Astrocyte (in vitro differentiated cells and primary cell): ENCODE results near the gene DCP2.

ENCODE experiments used
- EZH2 ChIP-seq: IDR thresholded peaks from 2 replicates; pipeline ENCODE4 v1.6.1; 2012; ENCODE audit warnings: mild to moderate bottlenecking, low read length, inconsistent platforms; ENCODE audit not compliant: insufficient read depth
- TF ChIP-seq, protein P1 (sequence below): IDR thresholded peaks from 2 replicates; pipeline ENCODE4 v1.5.1; 2011; ENCODE audit warnings: low read depth, mild to moderate bottlenecking, inconsistent platforms, low read length, moderate library complexity; ENCODE audit not compliant: insufficient read depth

- TF ChIP-seq, protein P1, sequence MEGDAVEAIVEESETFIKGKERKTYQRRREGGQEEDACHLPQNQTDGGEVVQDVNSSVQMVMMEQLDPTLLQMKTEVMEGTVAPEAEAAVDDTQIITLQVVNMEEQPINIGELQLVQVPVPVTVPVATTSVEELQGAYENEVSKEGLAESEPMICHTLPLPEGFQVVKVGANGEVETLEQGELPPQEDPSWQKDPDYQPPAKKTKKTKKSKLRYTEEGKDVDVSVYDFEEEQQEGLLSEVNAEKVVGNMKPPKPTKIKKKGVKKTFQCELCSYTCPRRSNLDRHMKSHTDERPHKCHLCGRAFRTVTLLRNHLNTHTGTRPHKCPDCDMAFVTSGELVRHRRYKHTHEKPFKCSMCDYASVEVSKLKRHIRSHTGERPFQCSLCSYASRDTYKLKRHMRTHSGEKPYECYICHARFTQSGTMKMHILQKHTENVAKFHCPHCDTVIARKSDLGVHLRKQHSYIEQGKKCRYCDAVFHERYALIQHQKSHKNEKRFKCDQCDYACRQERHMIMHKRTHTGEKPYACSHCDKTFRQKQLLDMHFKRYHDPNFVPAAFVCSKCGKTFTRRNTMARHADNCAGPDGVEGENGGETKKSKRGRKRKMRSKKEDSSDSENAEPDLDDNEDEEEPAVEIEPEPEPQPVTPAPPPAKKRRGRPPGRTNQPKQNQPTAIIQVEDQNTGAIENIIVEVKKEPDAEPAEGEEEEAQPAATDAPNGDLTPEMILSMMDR: no peak
- TF ChIP-seq EZH2: no peak
These were observed 2.2 kb downstream of the DCP2 start for GRCh38 chr5:112978836-112979235.
